GM12878 (cell line): Measurements from ENCODE around the gene SLC22A23. TPM values are rescaled to one million over a fixed set of nuclear protein-coding genes. Genes with fewer than 3 reads are reported as not detected.

Experiments
- ATAC-seq: fragments of 200-7000 bp; cut with Tn5 transposase; 3 replicates; pipeline ENCODE4 v1.9.1; 2020; ENCODE audit warnings: mild to moderate bottlenecking, moderate library complexity
- BruUV-seq: library from RNA; stranded (reverse); fragments of 400-500 nt; replicated peaks from 2 replicates; lab custom pipeline; 2021; lab: Mats Ljungman, UMichigan
- CTCF ChIA-PET: fragments of 300-600 bp; sonication (Branson Sonifier 250); formaldehyde crosslinking; extraction: SDS; loops from one replicate; lab custom pipeline; 2021; ENCODE audit warnings: inconsistent platforms; lab: Yijun Ruan, JAX
- POLR2A ChIA-PET: fragments of 350-600 bp; formaldehyde crosslinking; extraction: SDS; loops from one replicate; lab custom pipeline; 2021; ENCODE audit warnings: inconsistent platforms; lab: Charles Lee
- RAD21 ChIA-PET: fragments of 300-600 bp; sonication (Branson Sonifier 250); formaldehyde crosslinking; loops from one replicate; lab custom pipeline; 2023; ENCODE audit warnings: antibody characterized with exemption; ENCODE audit not compliant: unreplicated experiment; lab: Charles Lee
- SMC1A ChIA-PET: fragments of 300-600 bp; sonication (Branson Sonifier 250); formaldehyde crosslinking; loops from one replicate; lab custom pipeline; 2023; ENCODE audit not compliant: unreplicated experiment, uncharacterized antibody; lab: Charles Lee
- DNase-seq: peaks from one replicate; pipeline ENCODE4 v3.0.0-alpha.2; 2011; ENCODE audit warnings: low read depth, low spot score
- FAIRE-seq: peaks from 3 replicates; lab custom pipeline; 2011; peaks lifted over from hg19 to GRCh38; lab: Jason Lieb, UNC
- H2AFZ ChIP-seq: 2 replicates; pipeline ENCODE4 v1.6.0; 2011; ENCODE audit warnings: low read depth, low read length, control low read depth; ENCODE audit not compliant: control insufficient read depth
- H3K27ac ChIP-seq: 2 replicates; pipeline ENCODE4 v1.5.1; 2011; ENCODE audit warnings: control low read depth; ENCODE audit not compliant: control insufficient read depth, insufficient read depth
- H3K27me3 ChIP-seq, 2 experiments: replicated peaks in 1 of 2; 2 replicates each; pipeline versions ENCODE4 v1.6.0 to v1.6.1; 2011; ENCODE audit warnings: low read length in 1 of 2; ENCODE audit not compliant: control insufficient read depth in 2 of 2, insufficient read depth in 2 of 2
- H3K36me3 ChIP-seq, 2 experiments: 2 replicates each; pipeline ENCODE4 v1.5.1; 2011; ENCODE audit warnings: low read length in 1 of 2; ENCODE audit not compliant: control insufficient read depth in 2 of 2, insufficient read depth in 2 of 2
- H3K4me1 ChIP-seq: 2 replicates; pipeline ENCODE4 v1.6.1; 2011; ENCODE audit warnings: mild to moderate bottlenecking, low read length, moderate library complexity, mixed read lengths; ENCODE audit not compliant: control insufficient read depth, insufficient read depth
- H3K4me2 ChIP-seq: 2 replicates; pipeline ENCODE4 v1.6.0; 2011; ENCODE audit warnings: control low read depth; ENCODE audit not compliant: control insufficient read depth, insufficient read depth
- H3K4me3 ChIP-seq: fragments of 200-600 bp; sonication (generic); 2 replicates; pipeline ENCODE4 v1.5.1; 2016
- H3K79me2 ChIP-seq: 2 replicates; pipeline ENCODE4 v1.6.0; 2011; ENCODE audit warnings: low read length; ENCODE audit not compliant: control insufficient read depth, insufficient read depth
- H3K9ac ChIP-seq: 2 replicates; pipeline ENCODE4 v1.8.0; 2011; ENCODE audit warnings: low read length, control low read depth, mixed read lengths; ENCODE audit not compliant: control insufficient read depth, insufficient read depth
- H3K9me3 ChIP-seq: replicated peaks from 3 replicates; pipeline ENCODE4 v1.5.1; 2011; ENCODE audit warnings: mild to moderate bottlenecking, low read length; ENCODE audit not compliant: control insufficient read depth, insufficient read depth
- H4K20me1 ChIP-seq: 2 replicates; pipeline ENCODE4 v1.6.0; 2011; ENCODE audit not compliant: control insufficient read depth, insufficient read depth
- BRCA1 ChIP-seq: IDR thresholded peaks from 2 replicates; pipeline ENCODE4 v1.6.1; 2011; ENCODE audit warnings: low read depth, low read length, improper control_type of control experiment
- CHD1 ChIP-seq: IDR thresholded peaks from 2 replicates; pipeline ENCODE4 v1.6.1; 2012; ENCODE audit warnings: low read depth, low read length, improper control_type of control experiment
- ESRRA ChIP-seq: IDR thresholded peaks from 2 replicates; pipeline ENCODE4 v1.6.1; 2012; ENCODE audit warnings: mild to moderate bottlenecking, low read length, improper control_type of control experiment
- EZH2 ChIP-seq: IDR thresholded peaks from 2 replicates; pipeline ENCODE4 v1.6.1; 2012; ENCODE audit warnings: low read depth, mild to moderate bottlenecking, control low read depth, inconsistent platforms, low read length, borderline replicate concordance; ENCODE audit not compliant: control insufficient read depth
- FOXK2 ChIP-seq: fragments of 450-650 bp; IDR thresholded peaks from 2 replicates; pipeline ENCODE4 v1.6.1; 2017; ENCODE audit warnings: mild to moderate bottlenecking, moderate library complexity
- KAT2A ChIP-seq: conservative IDR thresholded peaks from 2 replicates; pipeline ENCODE4 v1.6.1; 2011; ENCODE audit warnings: low read depth, low read length; ENCODE audit not compliant: control insufficient read depth
- MEF2B ChIP-seq: fragments of 450-650 bp; IDR thresholded peaks from 2 replicates; pipeline ENCODE4 v1.6.1; 2018; ENCODE audit warnings: mild to moderate bottlenecking, moderate library complexity; ENCODE audit not compliant: partially characterized antibody, poor library complexity, severe bottlenecking
- NFYB ChIP-seq: IDR thresholded peaks from 2 replicates; pipeline ENCODE4 v1.6.1; 2011; ENCODE audit warnings: low read depth, mild to moderate bottlenecking, low read length, improper control_type of control experiment, moderate library complexity; ENCODE audit not compliant: insufficient read depth
- NR2C2 ChIP-seq: IDR thresholded peaks from 2 replicates; pipeline ENCODE4 v1.6.1; 2011; ENCODE audit warnings: borderline replicate concordance, low read depth; ENCODE audit not compliant: control insufficient read depth, insufficient read length
- SP1 ChIP-seq: IDR thresholded peaks from one replicate; pipeline ENCODE4 v1.6.1; 2011; ENCODE audit warnings: low read depth, low read length
- SREBF1 ChIP-seq: IDR thresholded peaks from 2 replicates; pipeline ENCODE4 v1.6.1; 2012; ENCODE audit warnings: mild to moderate bottlenecking, low read length
- SREBF2 ChIP-seq: IDR thresholded peaks from 2 replicates; pipeline ENCODE4 v1.6.1; 2012; ENCODE audit warnings: mild to moderate bottlenecking, low read length
- TCF3 ChIP-seq: IDR thresholded peaks from 2 replicates; pipeline ENCODE4 v1.6.1; 2012; ENCODE audit warnings: low read depth, mild to moderate bottlenecking, low read length, borderline replicate concordance; ENCODE audit not compliant: insufficient read depth
- ZNF274 ChIP-seq: IDR thresholded peaks from one replicate; pipeline ENCODE4 v1.8.0; 2011; ENCODE audit not compliant: insufficient read length, insufficient read depth
- ZNF622 ChIP-seq: fragments of 450-650 bp; IDR thresholded peaks from 2 replicates; pipeline ENCODE4 v1.6.1; 2017; ENCODE audit warnings: mild to moderate bottlenecking, inconsistent platforms
- WGBS: methylation state at CpG from one replicate; pipeline ENCODE4 v1.1.6; 2016; ENCODE audit warnings: low lambda C conversion rate; ENCODE audit not compliant: insufficient replicate concordance, insufficient coverage; ENCODE audit errors: missing lambda C conversion rate; 5-methylcytosine and 5-hydroxymethylcytosine counted together
- in situ Hi-C: fragments of 300-500 bp; cut with MboI; formaldehyde crosslinking; loops from 9 replicates; pipeline ENCODE4 v1.14.3; 2018; ENCODE audit warnings: mixed read lengths
- intact Hi-C: fragments of 100-400 bp; cut with micrococcal nuclease; formaldehyde crosslinking; loops from one replicate; pipeline ENCODE4 v1.14.2; 2022; ENCODE audit not compliant: unreplicated experiment
- polyA plus RNA-seq, 11 experiments: library from polyadenylated mRNA; depleted of rRNA in 4 of 11; unstranded in 6 of 11; stranded (reverse) in 5 of 11; fragments of >200 nt; fragmentation: Nextera tagmentation in 4 of 11; fragmentation: Illumina TruSeq in 1 of 11; extraction: Ambion mirVana in 4 of 11; extraction: Trizol in 1 of 11; gene quantifications; 1 replicate in 1 of 11; 2 replicates in 10 of 11; pipeline versions ENCODE4 v1.2.1 to v1.2.3, GENCODE V29; 2011 to 2016; ENCODE audit warnings: inconsistent platforms in 2 of 11, missing spikeins in 2 of 11, low read depth in 1 of 11
- total RNA-seq, 4 experiments: library from RNA; depleted of rRNA in 3 of 4; stranded (reverse); fragments of >200 nt in 3 of 4; fragmentation: Illumina TruSeq in 1 of 4; extraction: Trizol in 1 of 4; gene quantifications; 2 replicates each; pipeline versions ENCODE4 v1.2.1 to v1.2.3, GENCODE V29; 2013 to 2021
- TF ChIP-seq, protein P1 (sequence below): IDR thresholded peaks from 2 replicates; pipeline ENCODE4 v1.6.1; 2012; ENCODE audit warnings: low read depth, low read length, improper control_type of control experiment
- TF ChIP-seq, protein P2 (sequence below): fragments of 450-650 bp; IDR thresholded peaks from 2 replicates; pipeline ENCODE4 v1.6.1; 2017; ENCODE audit warnings: low read depth, mild to moderate bottlenecking, moderate library complexity
- TF ChIP-seq, protein P3 (sequence below): fragments of 450-650 bp; formaldehyde crosslinking; IDR thresholded peaks from 2 replicates; pipeline ENCODE4 v1.4.0; 2020; ENCODE audit warnings: mild to moderate bottlenecking, moderate library complexity

Gene SLC22A23
- total and polyA plus RNA-seq, 10 of the 15 experiments (the other 5 are each of a cell fraction or from before 2014, with no cell fraction given): 0.20 to 2.4 (median 0.74) TPM

DNA sequence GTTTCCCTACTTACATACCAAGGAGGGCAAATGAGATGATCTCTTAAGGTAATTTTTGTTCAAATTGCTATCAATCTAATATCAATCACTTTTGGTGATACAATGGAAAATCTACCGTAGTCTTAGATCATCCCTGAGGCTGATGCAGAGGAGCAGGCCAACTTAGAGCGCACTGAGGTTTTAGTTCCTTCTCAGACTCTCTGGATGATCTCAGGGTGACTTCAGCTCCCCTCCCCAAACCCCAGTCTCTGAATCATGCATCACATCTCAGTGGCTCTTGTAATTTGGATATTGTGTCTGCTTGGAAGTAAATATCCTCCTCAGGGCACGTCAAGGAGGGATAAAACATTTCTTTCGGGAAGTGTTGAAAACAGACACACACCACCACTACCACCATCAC is 235.3 kb downstream of the SLC22A23 start (continued):
- no peak for TF ChIP-seq NR2C2
- no peak for TF ChIP-seq TCF3

DNA sequence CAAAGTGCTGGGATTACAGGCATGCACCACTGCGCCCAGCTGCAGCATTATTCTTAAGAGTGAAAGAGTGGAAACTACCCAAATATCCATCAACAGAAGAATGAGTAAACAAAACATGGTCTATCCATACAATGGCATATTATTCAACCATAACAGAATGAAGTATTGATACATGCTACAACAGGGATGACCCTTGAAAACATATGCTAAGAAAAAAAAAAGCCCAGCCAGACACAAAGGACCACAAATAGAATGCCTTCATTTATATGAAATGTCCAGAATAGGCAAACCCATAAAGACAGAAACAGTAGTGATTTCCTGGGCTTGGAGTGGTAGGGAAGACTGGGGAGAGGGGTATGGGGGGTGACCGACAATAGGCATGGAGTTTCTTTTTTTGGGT is 236.5 kb downstream of the SLC22A23 start:
- RAD21 ChIA-PET: interaction anchor here (1.0 to 1.7 kb wide), 2 partner anchors 10 to 59 kb away, joined by 3 to 4 read pairs; no protein-coding TSS in a partner anchor
- H3K9ac ChIP-seq: no peak overlapping the region
- no peak for FAIRE-seq
- TF ChIP-seq FOXK2: no peak
- no peak for TF ChIP-seq NFYB
- TF ChIP-seq, protein P1, sequence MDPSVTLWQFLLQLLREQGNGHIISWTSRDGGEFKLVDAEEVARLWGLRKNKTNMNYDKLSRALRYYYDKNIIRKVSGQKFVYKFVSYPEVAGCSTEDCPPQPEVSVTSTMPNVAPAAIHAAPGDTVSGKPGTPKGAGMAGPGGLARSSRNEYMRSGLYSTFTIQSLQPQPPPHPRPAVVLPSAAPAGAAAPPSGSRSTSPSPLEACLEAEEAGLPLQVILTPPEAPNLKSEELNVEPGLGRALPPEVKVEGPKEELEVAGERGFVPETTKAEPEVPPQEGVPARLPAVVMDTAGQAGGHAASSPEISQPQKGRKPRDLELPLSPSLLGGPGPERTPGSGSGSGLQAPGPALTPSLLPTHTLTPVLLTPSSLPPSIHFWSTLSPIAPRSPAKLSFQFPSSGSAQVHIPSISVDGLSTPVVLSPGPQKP: no peak
- TF ChIP-seq EZH2: no peak
- TF ChIP-seq ZNF274: no peak
- TF ChIP-seq SREBF1: no peak
- TF ChIP-seq CHD1: no peak
- TF ChIP-seq, protein P2, sequence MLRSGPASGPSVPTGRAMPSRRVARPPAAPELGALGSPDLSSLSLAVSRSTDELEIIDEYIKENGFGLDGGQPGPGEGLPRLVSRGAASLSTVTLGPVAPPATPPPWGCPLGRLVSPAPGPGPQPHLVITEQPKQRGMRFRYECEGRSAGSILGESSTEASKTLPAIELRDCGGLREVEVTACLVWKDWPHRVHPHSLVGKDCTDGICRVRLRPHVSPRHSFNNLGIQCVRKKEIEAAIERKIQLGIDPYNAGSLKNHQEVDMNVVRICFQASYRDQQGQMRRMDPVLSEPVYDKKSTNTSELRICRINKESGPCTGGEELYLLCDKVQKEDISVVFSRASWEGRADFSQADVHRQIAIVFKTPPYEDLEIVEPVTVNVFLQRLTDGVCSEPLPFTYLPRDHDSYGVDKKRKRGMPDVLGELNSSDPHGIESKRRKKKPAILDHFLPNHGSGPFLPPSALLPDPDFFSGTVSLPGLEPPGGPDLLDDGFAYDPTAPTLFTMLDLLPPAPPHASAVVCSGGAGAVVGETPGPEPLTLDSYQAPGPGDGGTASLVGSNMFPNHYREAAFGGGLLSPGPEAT: no peak
- no peak for TF ChIP-seq SREBF2
- TF ChIP-seq ZNF622: no peak
- TF ChIP-seq SP1: no peak
- TF ChIP-seq, protein P3, sequence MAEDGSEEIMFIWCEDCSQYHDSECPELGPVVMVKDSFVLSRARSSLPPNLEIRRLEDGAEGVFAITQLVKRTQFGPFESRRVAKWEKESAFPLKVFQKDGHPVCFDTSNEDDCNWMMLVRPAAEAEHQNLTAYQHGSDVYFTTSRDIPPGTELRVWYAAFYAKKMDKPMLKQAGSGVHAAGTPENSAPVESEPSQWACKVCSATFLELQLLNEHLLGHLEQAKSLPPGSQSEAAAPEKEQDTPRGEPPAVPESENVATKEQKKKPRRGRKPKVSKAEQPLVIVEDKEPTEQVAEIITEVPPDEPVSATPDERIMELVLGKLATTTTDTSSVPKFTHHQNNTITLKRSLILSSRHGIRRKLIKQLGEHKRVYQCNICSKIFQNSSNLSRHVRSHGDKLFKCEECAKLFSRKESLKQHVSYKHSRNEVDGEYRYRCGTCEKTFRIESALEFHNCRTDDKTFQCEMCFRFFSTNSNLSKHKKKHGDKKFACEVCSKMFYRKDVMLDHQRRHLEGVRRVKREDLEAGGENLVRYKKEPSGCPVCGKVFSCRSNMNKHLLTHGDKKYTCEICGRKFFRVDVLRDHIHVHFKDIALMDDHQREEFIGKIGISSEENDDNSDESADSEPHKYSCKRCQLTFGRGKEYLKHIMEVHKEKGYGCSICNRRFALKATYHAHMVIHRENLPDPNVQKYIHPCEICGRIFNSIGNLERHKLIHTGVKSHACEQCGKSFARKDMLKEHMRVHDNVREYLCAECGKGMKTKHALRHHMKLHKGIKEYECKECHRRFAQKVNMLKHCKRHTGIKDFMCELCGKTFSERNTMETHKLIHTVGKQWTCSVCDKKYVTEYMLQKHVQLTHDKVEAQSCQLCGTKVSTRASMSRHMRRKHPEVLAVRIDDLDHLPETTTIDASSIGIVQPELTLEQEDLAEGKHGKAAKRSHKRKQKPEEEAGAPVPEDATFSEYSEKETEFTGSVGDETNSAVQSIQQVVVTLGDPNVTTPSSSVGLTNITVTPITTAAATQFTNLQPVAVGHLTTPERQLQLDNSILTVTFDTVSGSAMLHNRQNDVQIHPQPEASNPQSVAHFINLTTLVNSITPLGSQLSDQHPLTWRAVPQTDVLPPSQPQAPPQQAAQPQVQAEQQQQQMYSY (CRISPR knock-in tag): no peak
- no peak for TF ChIP-seq KAT2A
- TF ChIP-seq MEF2B: no peak
- no peak for TF ChIP-seq BRCA1
- no peak for TF ChIP-seq ESRRA

More for the DNA sequence above, 236.5 kb downstream of the SLC22A23 start:
- H3K4me1 ChIP-seq: no peaks in the 10 kb centered on the region
- DNase-seq: no peak
- no peaks in the 10 kb centered on the region for H3K36me3 ChIP-seq
- H3K4me2 ChIP-seq: no peak overlapping the region
- H4K20me1 ChIP-seq: no peaks in the 10 kb centered on the region
- no peaks in the 10 kb centered on the region for H3K27me3 ChIP-seq
- no peaks in the 10 kb centered on the region for H3K79me2 ChIP-seq
- peak; percentile 46 for ATAC-seq
- no peak overlapping the region for H3K27ac ChIP-seq
- SMC1A ChIA-PET: interaction anchor here (1.0 to 1.3 kb wide), 2 partner anchors 17 to 31 kb away, joined by 3 read pairs; no protein-coding TSS in a partner anchor
- POLR2A ChIA-PET: interaction anchor here (0.7 kb wide), 1 partner anchor 24 kb away, joined by 3 read pairs; no protein-coding TSS in a partner anchor
- H3K9me3 ChIP-seq: no peaks in the 10 kb centered on the region; the same call in 2 of the 3 replicates
- no peak overlapping the region for H3K4me3 ChIP-seq
- H2AFZ ChIP-seq: no peak overlapping the region
- CTCF ChIA-PET: interaction anchor here (1.3 kb wide), 1 partner anchor 15 kb away, joined by 4 read pairs; no protein-coding TSS in a partner anchor
- WGBS: 66% methylated on average over 2 of the region's 2 CpGs
- BruUV-seq: no TSS peak
- in situ Hi-C loops: no loop called here
- intact Hi-C loops: no loop called here
